Measurements from ENCODE around the gene FGFR3.

The FGFR3 gene

DNA sequence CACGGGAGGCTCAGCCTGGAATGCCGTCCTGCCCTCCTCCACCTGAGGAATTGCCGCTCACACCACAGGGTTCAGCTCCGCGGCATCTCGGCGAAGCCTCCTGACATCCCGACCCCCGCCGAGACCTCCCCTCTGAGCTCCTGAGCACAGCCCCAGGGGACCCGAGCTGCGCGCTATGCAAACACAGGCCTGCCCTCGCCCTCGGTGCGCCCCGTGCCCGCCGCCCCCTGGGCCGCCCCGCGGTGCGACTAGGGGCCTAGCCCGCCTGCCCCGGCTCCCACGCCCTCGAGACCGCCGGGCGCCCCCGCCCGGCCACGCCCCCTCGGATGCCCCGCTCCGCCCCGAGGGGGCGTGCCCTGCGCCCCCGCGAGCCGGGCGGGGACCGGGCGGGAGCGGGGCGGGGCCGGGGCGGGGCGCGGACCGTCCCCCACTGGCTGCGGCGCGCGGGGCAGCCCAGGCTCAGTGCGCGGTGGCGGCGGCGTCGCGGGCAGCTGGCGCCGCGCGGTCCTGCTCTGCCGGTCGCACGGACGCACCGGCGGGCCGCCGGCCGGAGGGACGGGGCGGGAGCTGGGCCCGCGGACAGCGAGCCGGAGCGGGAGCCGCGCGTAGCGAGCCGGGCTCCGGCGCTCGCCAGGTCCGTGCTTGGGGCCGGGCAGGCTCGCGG, at the start of gene FGFR3:
Gene FGFR3, plus strand, starts transcription at position 462 of the 664 bp plus-strand sequence. CDS start 642 bp downstream, outside the sequence.
- peak within 1 kb of the TSS; percentile 82 for H3K27ac ChIP-seq
- TF ChIP-seq, protein P1, sequence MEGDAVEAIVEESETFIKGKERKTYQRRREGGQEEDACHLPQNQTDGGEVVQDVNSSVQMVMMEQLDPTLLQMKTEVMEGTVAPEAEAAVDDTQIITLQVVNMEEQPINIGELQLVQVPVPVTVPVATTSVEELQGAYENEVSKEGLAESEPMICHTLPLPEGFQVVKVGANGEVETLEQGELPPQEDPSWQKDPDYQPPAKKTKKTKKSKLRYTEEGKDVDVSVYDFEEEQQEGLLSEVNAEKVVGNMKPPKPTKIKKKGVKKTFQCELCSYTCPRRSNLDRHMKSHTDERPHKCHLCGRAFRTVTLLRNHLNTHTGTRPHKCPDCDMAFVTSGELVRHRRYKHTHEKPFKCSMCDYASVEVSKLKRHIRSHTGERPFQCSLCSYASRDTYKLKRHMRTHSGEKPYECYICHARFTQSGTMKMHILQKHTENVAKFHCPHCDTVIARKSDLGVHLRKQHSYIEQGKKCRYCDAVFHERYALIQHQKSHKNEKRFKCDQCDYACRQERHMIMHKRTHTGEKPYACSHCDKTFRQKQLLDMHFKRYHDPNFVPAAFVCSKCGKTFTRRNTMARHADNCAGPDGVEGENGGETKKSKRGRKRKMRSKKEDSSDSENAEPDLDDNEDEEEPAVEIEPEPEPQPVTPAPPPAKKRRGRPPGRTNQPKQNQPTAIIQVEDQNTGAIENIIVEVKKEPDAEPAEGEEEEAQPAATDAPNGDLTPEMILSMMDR (conservative IDR thresholded peaks at IDR 0.05) = no peak

DNA sequence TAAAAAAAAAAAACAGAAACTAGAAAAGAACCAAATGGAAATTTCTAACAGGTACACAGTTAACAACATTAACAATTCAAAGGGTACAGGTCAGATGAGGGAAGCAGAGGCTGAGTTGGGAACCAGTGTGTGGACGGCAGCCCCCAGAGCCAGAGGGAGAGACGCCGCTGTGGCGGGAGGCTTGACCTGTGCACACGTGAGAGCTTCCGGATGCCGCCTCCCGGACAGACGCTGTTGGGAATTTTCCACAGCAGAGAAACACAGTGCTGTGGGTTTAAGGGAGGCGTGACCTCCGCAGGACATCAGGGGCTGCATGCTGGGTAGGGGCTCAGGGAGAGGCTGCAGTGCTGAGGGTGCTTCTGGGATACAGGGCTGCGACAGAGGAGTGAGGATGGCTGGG, 49.5 kb upstream of the FGFR3 start:
- TF ChIP-seq, protein P1 (conservative IDR thresholded peaks at IDR 0.05) = no peak
- no peak overlapping the region for H3K27ac ChIP-seq

DNA sequence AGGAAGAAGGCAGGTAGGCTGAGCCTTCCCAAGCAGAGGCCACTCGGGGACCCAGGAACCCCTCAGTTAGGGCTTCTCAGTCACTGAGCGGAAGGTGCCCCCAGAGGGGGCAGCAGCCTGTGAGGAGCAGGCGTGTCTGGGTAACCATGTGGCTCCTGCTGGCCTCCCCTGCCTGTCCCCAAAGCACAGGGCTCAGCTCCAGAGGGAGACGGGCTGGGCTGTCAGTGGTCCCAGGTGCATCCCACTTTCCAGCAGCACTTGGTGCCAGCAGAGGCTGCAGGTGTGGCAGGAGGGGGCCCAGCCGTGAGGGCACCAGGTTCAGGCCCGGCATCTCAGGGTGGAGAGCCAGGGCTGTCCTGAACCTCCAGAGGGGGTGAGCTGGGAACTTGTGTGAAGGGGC, 49.1 kb upstream of the FGFR3 start:
- H3K27ac ChIP-seq = no peak overlapping the region
- TF ChIP-seq, protein P1 (conservative IDR thresholded peaks at IDR 0.05) = no peak

DNA sequence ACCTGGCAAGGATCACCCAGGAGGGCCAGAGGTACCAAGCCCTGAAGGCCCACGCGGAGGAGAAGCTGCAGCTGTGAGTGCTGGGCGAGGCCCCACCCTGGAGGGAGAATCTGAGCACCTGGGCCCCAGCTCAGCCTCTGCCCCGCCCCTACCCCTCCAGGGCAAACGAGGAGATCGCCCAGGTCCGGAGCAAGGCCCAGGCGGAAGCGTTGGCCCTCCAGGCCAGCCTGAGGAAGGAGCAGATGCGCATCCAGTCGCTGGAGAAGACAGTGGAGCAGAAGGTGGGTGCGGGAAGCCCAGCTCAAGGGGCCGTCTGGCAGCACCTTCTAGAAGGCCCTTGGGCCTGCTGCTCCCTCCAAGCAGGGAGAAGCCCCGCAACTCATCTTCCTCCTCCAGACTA, 48.5 kb upstream of the FGFR3 start:
- H3K27ac ChIP-seq = no peak overlapping the region
- TF ChIP-seq, protein P1 (conservative IDR thresholded peaks at IDR 0.05) = no peak

DNA sequence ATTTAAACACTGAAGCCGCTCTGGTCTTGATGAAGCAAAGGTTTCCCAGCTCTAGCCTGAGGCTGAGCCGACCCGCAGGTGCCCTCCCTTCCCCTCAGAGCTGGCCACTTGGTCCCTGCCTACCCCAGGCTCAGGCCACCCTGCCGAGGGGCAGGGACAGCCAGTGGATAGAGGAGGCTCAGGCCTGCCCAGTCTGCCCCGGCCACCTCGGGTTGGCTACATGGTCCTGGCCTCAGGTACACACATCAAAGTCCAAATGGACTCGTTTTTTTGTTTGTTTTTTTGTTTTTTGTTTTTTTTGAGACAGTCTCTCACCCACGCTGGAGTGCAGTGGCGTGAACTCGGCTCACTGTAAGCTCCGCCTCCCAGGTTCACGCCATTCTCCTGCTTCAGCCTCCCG, 47.9 kb upstream of the FGFR3 start:
- TF ChIP-seq, protein P1 (conservative IDR thresholded peaks at IDR 0.05) = no peak
- H3K27ac ChIP-seq = no peak overlapping the region

DNA sequence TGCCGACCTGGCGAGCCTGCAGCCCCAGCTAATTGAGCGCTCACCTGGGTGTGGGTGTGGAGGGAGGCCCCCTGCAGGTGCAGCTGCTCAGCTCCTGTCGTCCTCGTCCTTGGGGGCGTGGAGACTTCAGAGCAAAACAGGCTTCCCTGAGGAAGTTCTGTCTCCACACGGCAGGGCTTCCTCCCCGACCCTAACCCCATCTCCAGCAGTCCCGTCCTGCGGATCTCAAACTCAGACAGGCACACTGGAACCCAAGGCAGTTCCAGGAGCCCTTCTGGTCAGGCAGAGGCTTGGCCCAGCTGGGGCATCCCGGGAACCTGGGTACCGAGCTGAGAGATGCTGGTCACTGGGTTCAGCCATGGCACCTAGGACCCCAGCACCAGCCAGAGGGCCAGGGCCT, 47.4 kb upstream of the FGFR3 start:
- TF ChIP-seq, protein P1 (conservative IDR thresholded peaks at IDR 0.05) = no peak
- H3K27ac ChIP-seq = no peak overlapping the region

DNA sequence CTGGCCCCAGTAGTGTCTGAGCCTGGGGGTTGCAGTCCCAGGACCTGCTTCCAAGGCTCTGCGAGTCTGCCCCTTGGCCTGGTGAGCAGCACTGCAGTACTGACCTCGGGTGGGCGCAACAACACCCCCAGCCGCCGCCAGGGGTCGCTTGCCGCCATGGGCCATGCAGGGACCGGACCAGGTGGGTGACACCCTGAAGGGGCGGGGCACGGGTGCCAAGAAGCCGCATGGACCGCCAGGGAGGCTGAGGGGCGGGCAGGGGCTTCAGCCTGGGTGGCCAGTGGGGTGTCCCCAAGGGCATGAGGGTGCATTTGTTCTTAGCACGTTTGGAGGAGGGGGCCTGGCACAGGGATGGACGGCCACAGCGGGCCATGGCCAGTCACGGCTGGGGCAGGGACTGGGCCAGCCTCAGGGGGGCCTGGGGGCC, 46.8 kb upstream of the FGFR3 start:
- H3K27ac ChIP-seq = no peak overlapping the region
- TF ChIP-seq, protein P1 (conservative IDR thresholded peaks at IDR 0.05) = peak; percentile 74

Data from VCaP (cell line).